H1 (cell line): ENCODE data around the gene MRM2.

Experiments
- CBX8 ChIP-seq: fragments of 300-800, 300-1000 bp; sonication (generic); IDR thresholded peaks from 2 replicates; pipeline ENCODE4 v1.7.1; 2016; ENCODE audit warnings: low read depth, low read length, borderline replicate concordance
- CEBPB ChIP-seq: IDR thresholded peaks from 2 replicates; pipeline ENCODE4 v1.6.1; 2012; ENCODE audit warnings: low read depth, low read length
- EP300 ChIP-seq, 2 experiments: IDR thresholded peaks; 1 replicate in 1 of 2; 2 replicates in 1 of 2; pipeline ENCODE4 v1.6.1; 2011 to 2012; ENCODE audit warnings: low read depth in 2 of 2, low read length in 2 of 2, mild to moderate bottlenecking in 2 of 2, borderline replicate concordance in 1 of 2, inconsistent platforms in 1 of 2, moderate library complexity in 1 of 2
- EZH2 ChIP-seq: fragments of 200-600 bp; sonication (generic); IDR thresholded peaks from 2 replicates; pipeline ENCODE4 v1.7.1; 2012; ENCODE audit warnings: low read depth, mild to moderate bottlenecking, moderate library complexity, low read length, inconsistent platforms; ENCODE audit not compliant: severe bottlenecking
- GTF2F1 ChIP-seq: IDR thresholded peaks from 2 replicates; pipeline ENCODE4 v1.6.1; 2012; ENCODE audit warnings: low read depth, low read length, improper control_type of control experiment, borderline replicate concordance
- JUN ChIP-seq: IDR thresholded peaks from 2 replicates; pipeline ENCODE4 v1.6.1; 2011; ENCODE audit warnings: low read depth, mild to moderate bottlenecking, improper control_type of control experiment, low read length
- MAFK ChIP-seq: IDR thresholded peaks from 2 replicates; pipeline ENCODE4 v1.6.1; 2012; ENCODE audit warnings: low read depth, mild to moderate bottlenecking, improper control_type of control experiment, low read length
- POLR2A ChIP-seq, 2 experiments: IDR thresholded peaks; 1 replicate in 1 of 2; 2 replicates in 1 of 2; pipeline ENCODE4 v1.6.1; 2011; ENCODE audit warnings: low read depth in 2 of 2, low read length in 2 of 2, mild to moderate bottlenecking in 2 of 2; ENCODE audit errors: control extremely low read depth in 1 of 2
- POLR2AphosphoS5 ChIP-seq: IDR thresholded peaks from 2 replicates; pipeline ENCODE4 v1.6.1; 2011; ENCODE audit warnings: low read depth, low read length
- RAD21 ChIP-seq, 2 experiments: IDR thresholded peaks in 1 of 2; conservative IDR thresholded peaks in 1 of 2; 2 replicates each; pipeline ENCODE4 v1.6.1; 2011; ENCODE audit warnings: low read depth in 2 of 2, low read length in 2 of 2, improper control_type of control experiment in 1 of 2, inconsistent platforms in 1 of 2, mild to moderate bottlenecking in 1 of 2, moderate library complexity in 1 of 2
- TAF1 ChIP-seq: IDR thresholded peaks from 2 replicates; pipeline ENCODE4 v1.6.1; 2011; ENCODE audit warnings: mild to moderate bottlenecking, low read depth, low read length
- TF ChIP-seq, protein P1 (sequence below), 3 experiments: IDR thresholded peaks; 1 replicate in 2 of 3; 2 replicates in 1 of 3; pipeline versions ENCODE4 v1.5.1 to v1.6.1; 2011; ENCODE audit warnings: low read length in 3 of 3, mild to moderate bottlenecking in 3 of 3, inconsistent platforms in 2 of 3, low read depth in 1 of 3, moderate library complexity in 1 of 3; ENCODE audit not compliant: insufficient read depth in 1 of 3; ENCODE audit errors: control extremely low read depth in 1 of 3
- TF ChIP-seq, protein P2 (sequence below): IDR thresholded peaks from 2 replicates; pipeline ENCODE4 v1.6.1; 2011; ENCODE audit warnings: low read length, improper control_type of control experiment

DNA sequence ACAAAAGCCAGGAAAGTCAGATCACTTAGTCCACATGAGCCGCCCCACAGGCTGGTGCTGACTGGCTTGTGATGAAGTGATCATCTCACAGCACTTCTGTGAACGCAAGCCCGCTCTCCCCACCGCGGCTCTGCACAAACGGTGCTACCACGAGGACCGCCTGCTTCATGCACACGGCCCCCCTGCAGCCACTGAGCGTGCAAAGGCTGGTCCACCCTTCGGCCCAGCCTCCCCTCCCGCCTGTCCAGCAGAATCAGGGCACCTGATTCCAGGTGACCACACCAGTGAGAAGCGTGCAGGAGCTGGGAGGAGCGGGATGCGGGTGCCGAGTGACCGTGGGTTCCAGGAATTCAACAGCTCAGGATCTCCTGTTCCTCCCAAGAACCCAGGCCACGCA lies 41.4 kb downstream of the MRM2 start:
- TF ChIP-seq CBX8 (no peak), EZH2 (no peak), POLR2A (IDR thresholded peaks at IDR 0.05; ENCODE audit: control extremely low read depth in 1 of 2, low read depth in 2 of 2, low read length in 2 of 2) (no peak), POLR2AphosphoS5 (no peak), MAFK (no peak), TAF1 (no peak), JUN (no peak), EP300 (IDR thresholded peaks at IDR 0.05; ENCODE audit: borderline replicate concordance in 1 of 2, low read depth in 2 of 2, low read length in 2 of 2) (no peak), GTF2F1 (no peak), RAD21 (IDR thresholded peaks at IDR 0.05 in 1 of 2, conservative IDR thresholded peaks at IDR 0.05 in 1 of 2; ENCODE audit: low read depth in 2 of 2, low read length in 2 of 2) (no peak), CEBPB (no peak)
- TF ChIP-seq, protein P1, sequence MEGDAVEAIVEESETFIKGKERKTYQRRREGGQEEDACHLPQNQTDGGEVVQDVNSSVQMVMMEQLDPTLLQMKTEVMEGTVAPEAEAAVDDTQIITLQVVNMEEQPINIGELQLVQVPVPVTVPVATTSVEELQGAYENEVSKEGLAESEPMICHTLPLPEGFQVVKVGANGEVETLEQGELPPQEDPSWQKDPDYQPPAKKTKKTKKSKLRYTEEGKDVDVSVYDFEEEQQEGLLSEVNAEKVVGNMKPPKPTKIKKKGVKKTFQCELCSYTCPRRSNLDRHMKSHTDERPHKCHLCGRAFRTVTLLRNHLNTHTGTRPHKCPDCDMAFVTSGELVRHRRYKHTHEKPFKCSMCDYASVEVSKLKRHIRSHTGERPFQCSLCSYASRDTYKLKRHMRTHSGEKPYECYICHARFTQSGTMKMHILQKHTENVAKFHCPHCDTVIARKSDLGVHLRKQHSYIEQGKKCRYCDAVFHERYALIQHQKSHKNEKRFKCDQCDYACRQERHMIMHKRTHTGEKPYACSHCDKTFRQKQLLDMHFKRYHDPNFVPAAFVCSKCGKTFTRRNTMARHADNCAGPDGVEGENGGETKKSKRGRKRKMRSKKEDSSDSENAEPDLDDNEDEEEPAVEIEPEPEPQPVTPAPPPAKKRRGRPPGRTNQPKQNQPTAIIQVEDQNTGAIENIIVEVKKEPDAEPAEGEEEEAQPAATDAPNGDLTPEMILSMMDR (IDR thresholded peaks at IDR 0.05; ENCODE audit: control extremely low read depth in 1 of 3, insufficient read depth in 1 of 3, low read depth in 1 of 3, low read length in 3 of 3) = no peak
- TF ChIP-seq, protein P2, sequence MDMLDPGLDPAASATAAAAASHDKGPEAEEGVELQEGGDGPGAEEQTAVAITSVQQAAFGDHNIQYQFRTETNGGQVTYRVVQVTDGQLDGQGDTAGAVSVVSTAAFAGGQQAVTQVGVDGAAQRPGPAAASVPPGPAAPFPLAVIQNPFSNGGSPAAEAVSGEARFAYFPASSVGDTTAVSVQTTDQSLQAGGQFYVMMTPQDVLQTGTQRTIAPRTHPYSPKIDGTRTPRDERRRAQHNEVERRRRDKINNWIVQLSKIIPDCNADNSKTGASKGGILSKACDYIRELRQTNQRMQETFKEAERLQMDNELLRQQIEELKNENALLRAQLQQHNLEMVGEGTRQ = no peak
